Frontal cortex (tissue), 4 donors: Measurements from ENCODE around the gene GNG7. TPM values are rescaled to one million over a fixed set of nuclear protein-coding genes. Genes with fewer than 3 reads are reported as not detected.
"Not testable (repeated sequence)": the region's sequence is repeated elsewhere in the genome, so short reads cannot be mapped to it uniquely, and the experiment has no call there.

Source experiments
- DNase-seq, 2 donors: peaks; one replicate each; pipeline ENCODE4 v3.0.0; 2012; ENCODE audit warnings: low spot score in 2 of 2
- FAIRE-seq: peaks from 2 replicates; lab custom pipeline; 2012; peaks lifted over from hg19 to GRCh38; lab: Jason Lieb, UNC
- total RNA-seq: library from RNA; depleted of rRNA; stranded (reverse); fragments of >200 nt; gene quantifications from one replicate; pipeline ENCODE4 v1.2.3, GENCODE V29; 2014
- donor health status: control.
- donor health status: control.
- donor health status: control.

GNG7 gene
- total RNA-seq, 1 donor from 2014 or later = 7.7 TPM

DNA sequence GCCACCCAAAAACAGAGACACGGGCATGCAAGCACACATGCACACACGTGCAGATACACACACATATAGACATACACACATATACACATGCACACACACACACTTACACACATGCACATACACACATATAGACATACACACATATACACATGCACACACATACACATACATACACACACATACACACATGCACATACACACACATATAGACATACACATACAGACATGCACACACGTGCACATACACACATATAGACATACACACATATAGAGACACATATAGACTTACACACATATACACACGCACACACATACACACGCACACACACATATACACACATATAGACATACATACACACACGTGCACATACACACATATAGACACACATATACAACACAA is 134.5 kb downstream of the GNG7 start:
- FAIRE-seq (no peak), DNase-seq (no peak)

GRCh38 chr19:2567580-2567979 is 134.9 kb downstream of the GNG7 start:
- FAIRE-seq (no peak), DNase-seq (no peak)

GRCh38 chr19:2563546-2563945 is 138.9 kb downstream of the GNG7 start:
- not testable (repeated sequence) for FAIRE-seq, DNase-seq

DNA sequence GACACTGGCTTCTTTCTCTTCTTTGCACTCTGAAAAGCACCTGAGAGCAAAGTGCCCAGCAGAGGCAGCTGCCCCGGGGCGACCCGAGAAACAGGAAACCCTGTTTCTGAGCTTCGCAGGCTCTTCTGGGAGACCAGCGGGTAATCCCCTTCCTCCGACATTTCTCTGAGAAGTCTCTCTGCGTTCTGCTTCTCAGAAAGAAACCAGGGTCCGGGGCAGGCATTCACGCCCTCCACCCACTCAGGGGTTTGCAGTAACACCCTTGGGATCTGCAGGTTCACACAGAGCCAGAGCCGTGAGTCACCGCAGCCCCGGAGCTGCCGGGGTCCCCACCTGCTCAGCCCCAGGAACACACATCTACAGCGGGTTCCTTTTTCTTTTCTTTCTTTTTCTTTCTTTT is 140.6 kb downstream of the GNG7 start:
- no peak for FAIRE-seq
- DNase-seq = no peak

GRCh38 chr19:2561221-2561620 is 141.3 kb downstream of the GNG7 start:
- FAIRE-seq (no peak), DNase-seq (no peak)

GRCh38 chr19:2560369-2560768 is 142.1 kb downstream of the GNG7 start:
- FAIRE-seq = no peak
- DNase-seq = no peak

DNA sequence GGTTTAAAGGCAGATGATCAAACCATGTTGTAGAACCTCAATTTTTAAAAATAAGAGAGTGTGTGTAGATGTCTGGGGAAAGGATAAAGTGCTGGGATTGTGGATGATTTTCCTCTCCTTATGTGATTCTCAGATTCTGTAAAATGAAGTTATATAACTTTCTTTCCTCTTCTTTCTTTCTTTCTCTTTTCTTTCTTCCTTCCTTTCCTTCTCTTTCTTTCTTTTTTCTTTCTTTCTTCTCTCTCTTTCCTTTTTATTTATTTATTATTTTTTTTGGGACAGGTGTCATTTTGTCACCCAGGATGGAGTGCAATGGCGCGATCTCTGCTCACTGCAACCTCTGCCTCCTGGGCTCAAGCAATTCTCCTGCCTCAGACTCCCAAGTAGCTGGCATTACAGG is 144.0 kb downstream of the GNG7 start:
- DNase-seq (no peak), FAIRE-seq (no peak)

DNA sequence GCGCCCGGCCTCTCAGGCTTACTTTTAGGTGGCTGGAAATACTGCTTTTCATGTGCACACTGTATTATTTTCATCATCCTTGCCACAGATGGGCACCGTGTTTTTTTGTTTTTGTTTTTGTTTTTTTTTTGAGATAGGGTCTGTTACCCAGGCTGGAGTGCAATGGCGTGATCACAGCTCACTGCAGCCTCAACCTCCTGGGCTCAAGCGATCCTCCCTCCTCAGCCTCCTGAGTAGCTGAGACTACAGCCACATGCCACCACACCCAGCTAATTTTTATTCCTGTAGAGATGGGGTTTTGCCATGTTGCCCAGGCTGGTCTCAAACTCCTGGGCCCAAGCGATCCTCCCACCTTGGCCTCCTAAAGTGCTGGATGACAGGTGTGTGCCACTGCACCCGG is 144.4 kb downstream of the GNG7 start:
- not testable (repeated sequence) for FAIRE-seq, DNase-seq

DNA sequence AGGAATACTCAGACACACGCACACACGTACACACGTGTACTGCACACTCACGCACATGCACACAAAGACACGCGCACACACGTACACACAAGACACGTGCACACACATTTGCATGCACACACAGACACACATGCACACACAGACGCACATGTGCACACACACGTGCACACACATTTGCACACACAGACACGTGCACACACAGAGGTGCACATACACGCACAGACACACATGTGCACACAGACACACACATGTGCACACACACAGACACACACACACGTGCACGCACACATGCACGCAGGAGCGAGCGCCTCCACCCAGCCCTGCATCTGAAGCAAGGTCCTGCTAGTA is 145.4 kb downstream of the GNG7 start:
- DNase-seq = no peak
- FAIRE-seq = no peak

GRCh38 chr19:2556221-2557092 is 146.0 kb downstream of the GNG7 start:
- DNase-seq (no peak), FAIRE-seq (no peak)

DNA sequence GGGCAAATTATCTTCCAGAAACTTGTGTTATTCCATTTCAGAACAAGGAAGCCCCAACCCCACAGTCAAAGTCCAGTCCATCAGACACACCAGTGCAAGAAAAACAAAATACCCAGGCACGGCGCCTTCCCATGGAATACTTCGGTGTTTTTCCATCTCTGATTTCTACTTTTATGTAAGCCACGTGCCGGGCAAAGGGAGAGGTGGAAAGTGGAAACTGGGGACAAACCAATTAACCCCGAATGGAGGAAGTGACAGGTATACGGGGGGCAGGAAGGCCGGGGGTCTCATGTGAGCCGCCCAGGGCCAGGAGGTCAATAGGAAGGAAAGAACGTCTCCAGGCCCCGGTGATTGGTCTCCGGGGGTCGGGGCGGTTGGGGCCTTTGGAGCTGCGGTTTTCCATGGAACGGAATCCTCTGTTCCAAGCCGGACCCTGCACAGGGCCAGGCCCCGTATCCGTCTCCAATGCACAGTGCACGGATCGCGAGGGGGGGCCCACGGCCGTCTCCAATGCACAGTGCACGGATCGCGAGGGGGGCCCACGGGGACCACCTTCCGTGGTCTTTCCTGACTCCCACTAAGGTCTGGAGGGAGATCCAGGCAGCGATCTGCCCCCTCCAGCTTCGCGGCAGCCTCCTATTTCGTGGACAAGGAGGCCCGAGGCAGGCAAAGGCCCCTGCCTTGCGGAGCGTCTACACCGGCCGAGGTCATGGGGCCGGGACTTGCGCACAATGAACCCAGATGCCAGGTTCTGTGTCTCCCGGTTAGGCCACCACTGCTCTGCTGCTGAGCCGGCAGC is 146.9 kb downstream of the GNG7 start:
- DNase-seq = no peak

GRCh38 chr19:2554856-2555255 is 147.6 kb downstream of the GNG7 start:
- DNase-seq = no peak
- FAIRE-seq = no peak

More for the DNA sequence above, 146.9 kb downstream of the GNG7 start:
- FAIRE-seq = no peak

- FAIRE-seq = peak; percentile 52
Measured at GRCh38 chr19:2553510-2553909, 149.0 kb downstream of the GNG7 start.

DNA sequence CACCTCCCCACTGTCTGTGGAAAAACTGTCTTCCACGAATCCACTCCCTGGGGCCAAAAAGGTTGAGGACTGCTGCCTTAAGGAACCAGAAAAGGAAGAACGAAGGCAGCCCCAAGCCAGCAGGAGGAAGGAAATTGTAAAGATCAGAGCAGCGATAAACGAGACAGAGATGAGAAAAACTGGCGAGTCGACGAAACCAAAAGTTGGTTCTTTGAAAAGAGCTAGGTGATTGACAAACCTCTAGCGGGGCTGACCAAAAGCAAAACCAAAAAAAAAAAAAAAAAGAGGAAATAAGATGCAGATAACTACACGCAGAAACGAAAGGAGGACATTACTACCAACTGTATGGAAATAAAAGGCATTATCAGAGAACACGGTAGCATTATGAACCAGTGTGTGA is 149.6 kb downstream of the GNG7 start:
- no peak for FAIRE-seq
- no peak for DNase-seq

More at GRCh38 chr19:2553510-2553909, 149.0 kb downstream of the GNG7 start:
- no peak for DNase-seq

DNA sequence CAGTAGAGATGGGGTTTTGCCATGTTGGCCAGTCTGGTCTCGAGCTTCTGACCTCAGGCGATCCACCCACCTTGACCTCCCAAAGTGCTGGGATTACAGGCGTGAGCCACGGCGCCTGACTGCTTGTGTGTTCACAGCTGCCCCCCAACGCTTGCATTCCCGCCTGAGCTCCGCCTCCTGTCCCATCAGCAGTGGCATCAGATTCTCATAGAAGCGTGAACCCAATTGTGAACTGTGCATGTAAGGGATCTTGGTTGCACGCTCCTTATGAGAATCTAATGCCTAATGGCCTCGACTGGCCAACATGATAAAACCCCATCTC is 150.7 kb downstream of the GNG7 start:
- DNase-seq (no peak), FAIRE-seq (no peak)

- FAIRE-seq = peak; percentile 65
- DNase-seq = no peak
Measured at GRCh38 chr19:2551172-2551863, 151.2 kb downstream of the GNG7 start.

- no peak for DNase-seq
- FAIRE-seq = no peak
Measured at GRCh38 chr19:2550431-2551171, 151.9 kb downstream of the GNG7 start.

- DNase-seq (peak; percentile 68 to 76), FAIRE-seq (no peak)
Measured at GRCh38 chr19:2549701-2550191, 152.7 kb downstream of the GNG7 start.

GRCh38 chr19:2548966-2549365 is 153.5 kb downstream of the GNG7 start:
- DNase-seq = no peak
- FAIRE-seq = no peak

- no peak for DNase-seq
- no peak for FAIRE-seq
Measured at GRCh38 chr19:2547721-2548120, 154.8 kb downstream of the GNG7 start.
